ENCODE measurements around the gene HNRNPU. TPM values are rescaled to one million over a fixed set of nuclear protein-coding genes. Genes with fewer than 3 reads are reported as not detected.

HNRNPU gene
- total RNA-seq, 2 donors from 2014 or later: 310 to 319 TPM

GRCh38 chr1:244830639-244831038 is 33.7 kb downstream of the HNRNPU start:
- ATAC-seq (replicated peaks in 1 of 2): no peak
- no peaks in the 10 kb centered on the region for H3K9me3 Mint-ChIP-seq

GRCh38 chr1:244826712-244827111 is 37.6 kb downstream of the HNRNPU start:
- no peaks in the 10 kb centered on the region for H3K36me3 Mint-ChIP-seq (ENCODE audit: insufficient read depth in 2 of 2)
- no peak overlapping the region for H3K4me3 Mint-ChIP-seq
- H3K27ac Mint-ChIP-seq: no peak overlapping the region
- H3K27me3 Mint-ChIP-seq (ENCODE audit: low read depth): no peaks in the 10 kb centered on the region
- DNase-seq (no peak), ATAC-seq (replicated peaks in 1 of 2) (no peak)
- H3K9me3 Mint-ChIP-seq: no peaks in the 10 kb centered on the region
- peaks cover 10% of the 10 kb centered on the region for H3K4me1 Mint-ChIP-seq (ENCODE audit: low read depth)

More at GRCh38 chr1:244830639-244831038, 33.7 kb downstream of the HNRNPU start:
- Mint-ChIP-seq H3K36me3 (ENCODE audit: insufficient read depth in 2 of 2) (peaks cover 0 to 1% of the 10 kb centered on the region in 2 donors), H3K4me1 (ENCODE audit: low read depth) (peaks cover 22% of the 10 kb centered on the region), H3K27ac (peak overlapping the region; percentile 28), H3K4me3 (no peak overlapping the region), H3K27me3 (ENCODE audit: low read depth) (no peaks in the 10 kb centered on the region)
- DNase-seq: no peak

GRCh38 chr1:244822878-244823277 is 41.5 kb downstream of the HNRNPU start:
- H3K4me1 Mint-ChIP-seq (ENCODE audit: low read depth): no peaks in the 10 kb centered on the region
- no peaks in the 10 kb centered on the region for H3K9me3 Mint-ChIP-seq
- H3K27ac Mint-ChIP-seq: no peak overlapping the region
- no peak for DNase-seq
- no peaks in the 10 kb centered on the region for H3K36me3 Mint-ChIP-seq (ENCODE audit: insufficient read depth in 2 of 2)
- ATAC-seq (replicated peaks in 1 of 2): no peak
- no peak overlapping the region for H3K4me3 Mint-ChIP-seq
- no peaks in the 10 kb centered on the region for H3K27me3 Mint-ChIP-seq (ENCODE audit: low read depth)

DNA sequence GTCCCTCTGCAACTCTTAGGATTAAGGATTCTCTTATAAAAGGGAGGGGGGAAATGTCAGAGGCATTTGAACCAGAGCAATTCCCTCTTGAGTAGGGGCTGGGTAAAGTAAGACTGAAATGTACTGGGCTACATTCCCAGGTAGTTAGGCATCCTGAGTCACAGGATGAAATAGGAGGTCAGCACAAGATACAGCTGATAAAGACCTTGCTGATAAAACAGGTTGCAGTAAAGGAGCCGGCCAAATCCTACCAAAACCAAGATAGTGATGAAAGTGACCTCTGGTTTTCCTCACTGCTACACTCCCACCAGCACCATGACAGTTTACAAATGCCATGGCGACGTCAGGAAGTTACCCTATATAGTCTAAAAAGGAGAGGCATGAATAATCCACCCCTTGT is 43.2 kb downstream of the HNRNPU start:
- ATAC-seq (replicated peaks in 1 of 2): no peak
- Mint-ChIP-seq H3K36me3 (ENCODE audit: insufficient read depth in 2 of 2) (no peaks in the 10 kb centered on the region), H3K27ac (no peak overlapping the region), H3K27me3 (ENCODE audit: low read depth) (peaks cover 8% of the 10 kb centered on the region), H3K4me3 (no peak overlapping the region), H3K9me3 (no peaks in the 10 kb centered on the region), H3K4me1 (ENCODE audit: low read depth) (no peaks in the 10 kb centered on the region)
- no peak for DNase-seq

DNA sequence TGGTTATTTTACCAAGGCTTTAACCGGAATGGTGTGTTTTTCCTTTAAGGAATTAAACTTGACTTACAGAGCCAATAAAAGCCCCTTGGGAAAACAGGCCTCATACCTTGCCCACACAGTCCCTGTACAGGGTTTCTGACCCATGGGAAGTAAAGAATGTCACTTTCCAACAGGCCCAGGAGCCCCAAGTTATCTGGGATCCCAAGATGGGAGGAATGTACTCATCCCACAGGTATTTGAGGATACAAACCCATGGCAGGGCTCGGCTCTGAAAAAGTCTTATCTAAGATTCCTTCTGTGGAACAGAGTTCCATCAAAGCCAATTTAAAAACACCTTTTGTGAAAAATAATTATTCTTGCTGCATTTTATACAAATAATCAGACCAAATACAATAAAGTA is 44.2 kb downstream of the HNRNPU start:
- Mint-ChIP-seq H3K4me3 (no peak overlapping the region), H3K4me1 (ENCODE audit: low read depth) (peaks cover 8% of the 10 kb centered on the region), H3K9me3 (no peaks in the 10 kb centered on the region), H3K36me3 (ENCODE audit: insufficient read depth in 2 of 2) (no peaks in the 10 kb centered on the region), H3K27me3 (ENCODE audit: low read depth) (peaks cover 13% of the 10 kb centered on the region), H3K27ac (no peak overlapping the region)
- ATAC-seq (replicated peaks in 1 of 2) (no peak), DNase-seq (no peak)

DNA sequence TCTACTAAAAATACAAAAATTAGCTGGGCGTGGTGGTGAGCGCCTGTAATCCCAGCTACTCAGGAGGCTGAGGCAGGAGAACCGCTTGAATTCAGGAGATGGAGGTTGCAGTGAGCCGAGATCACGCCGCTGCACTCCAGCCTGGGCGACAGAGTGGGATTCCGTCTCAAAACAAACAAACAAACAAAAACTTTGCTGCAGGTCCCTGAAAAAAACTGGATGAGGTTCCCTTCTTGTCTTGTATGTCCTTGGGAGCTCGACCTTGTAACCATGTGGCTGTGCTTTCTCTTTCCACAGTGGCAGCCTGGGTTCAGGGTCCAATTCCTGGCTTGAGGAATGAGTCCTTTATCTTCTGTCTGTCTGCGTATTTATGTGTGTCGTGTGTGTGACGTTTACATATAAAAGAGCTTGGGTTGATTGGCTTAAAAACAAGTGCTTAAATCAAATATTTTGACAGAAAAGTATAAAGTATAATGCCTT is 46.9 kb downstream of the HNRNPU start:
- no peaks in the 10 kb centered on the region for H3K9me3 Mint-ChIP-seq
- H3K36me3 Mint-ChIP-seq (ENCODE audit: insufficient read depth in 2 of 2): no peaks in the 10 kb centered on the region

GRCh38 chr1:244815600-244816099 is 48.7 kb downstream of the HNRNPU start:
- H3K36me3 Mint-ChIP-seq (ENCODE audit: insufficient read depth in 2 of 2): no peaks in the 10 kb centered on the region
- no peak for DNase-seq
- H3K27me3 Mint-ChIP-seq (ENCODE audit: low read depth): peaks cover 21% of the 10 kb centered on the region
- H3K4me3 Mint-ChIP-seq: peak overlapping the region; percentile 11 to 31
- ATAC-seq (replicated peaks in 1 of 2): no peak
- no peaks in the 10 kb centered on the region for H3K9me3 Mint-ChIP-seq
- H3K27ac Mint-ChIP-seq: no peak overlapping the region
- H3K4me1 Mint-ChIP-seq (ENCODE audit: low read depth): peaks cover 20% of the 10 kb centered on the region

More for the DNA sequence above, 46.9 kb downstream of the HNRNPU start:
- Mint-ChIP-seq H3K27ac (no peak overlapping the region), H3K27me3 (ENCODE audit: low read depth) (peaks cover 21% of the 10 kb centered on the region), H3K4me3 (no peak overlapping the region), H3K4me1 (ENCODE audit: low read depth) (peaks cover 20% of the 10 kb centered on the region)
- no peak for DNase-seq
- no peak for ATAC-seq (replicated peaks in 1 of 2)

DNA sequence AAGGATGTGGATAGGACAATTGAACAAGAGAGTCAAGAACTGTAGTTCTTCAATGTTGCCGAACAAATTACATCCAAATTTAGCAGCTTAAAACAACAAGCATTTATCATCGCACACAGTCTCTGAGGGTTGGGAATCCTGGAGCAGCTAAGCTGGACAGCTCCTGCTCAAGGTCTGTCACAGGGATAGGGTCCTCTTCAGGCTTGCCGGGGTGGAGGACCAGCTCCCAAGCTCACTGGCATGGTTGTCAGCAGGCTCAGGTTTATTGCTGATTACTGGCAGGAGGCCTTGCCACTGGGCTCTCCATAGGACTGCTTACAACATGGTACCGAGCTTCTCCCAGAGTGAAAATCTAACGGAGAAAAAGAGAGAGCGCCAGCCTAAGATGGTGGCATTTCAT is 51.0 kb downstream of the HNRNPU start:
- no peak overlapping the region for H3K4me3 Mint-ChIP-seq

DNA sequence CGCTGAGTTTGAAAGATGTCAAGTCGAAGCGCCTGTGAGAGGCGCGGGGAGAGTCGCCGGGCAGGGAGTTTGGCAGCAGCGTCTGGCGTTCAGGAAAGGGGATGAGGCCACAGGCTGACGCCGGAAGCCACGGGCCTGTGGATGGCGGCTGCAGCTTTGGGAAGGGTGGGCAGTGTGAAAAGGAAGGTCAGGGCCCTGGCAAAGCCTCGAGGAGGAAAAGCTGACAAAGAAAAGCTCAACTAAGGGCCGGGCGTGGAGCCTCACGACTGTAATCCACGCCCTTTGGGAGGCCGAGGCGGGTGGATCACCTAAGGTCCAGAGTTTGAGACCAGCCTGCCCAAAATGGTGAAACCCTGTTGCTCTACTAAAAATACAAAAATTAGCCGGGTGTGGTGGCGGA is 54.1 kb downstream of the HNRNPU start:
- ATAC-seq (replicated peaks in 1 of 2): no peak
- no peak overlapping the region for H3K27ac Mint-ChIP-seq
- no peak for DNase-seq
- H3K4me3 Mint-ChIP-seq: no peak overlapping the region
- peaks cover 13% of the 10 kb centered on the region for H3K4me1 Mint-ChIP-seq (ENCODE audit: low read depth)
- no peaks in the 10 kb centered on the region for H3K9me3 Mint-ChIP-seq
- peaks cover 8% of the 10 kb centered on the region for H3K27me3 Mint-ChIP-seq (ENCODE audit: low read depth)
- no peaks in the 10 kb centered on the region for H3K36me3 Mint-ChIP-seq (ENCODE audit: insufficient read depth in 2 of 2)

More for the DNA sequence above, 51.0 kb downstream of the HNRNPU start:
- Mint-ChIP-seq H3K4me1 (ENCODE audit: low read depth) (peaks cover 20% of the 10 kb centered on the region), H3K9me3 (no peaks in the 10 kb centered on the region), H3K36me3 (ENCODE audit: insufficient read depth in 2 of 2) (no peaks in the 10 kb centered on the region), H3K27me3 (ENCODE audit: low read depth) (peaks cover 21% of the 10 kb centered on the region), H3K27ac (no peak overlapping the region)
- ATAC-seq (replicated peaks in 1 of 2) (no peak), DNase-seq (no peak)

DNA sequence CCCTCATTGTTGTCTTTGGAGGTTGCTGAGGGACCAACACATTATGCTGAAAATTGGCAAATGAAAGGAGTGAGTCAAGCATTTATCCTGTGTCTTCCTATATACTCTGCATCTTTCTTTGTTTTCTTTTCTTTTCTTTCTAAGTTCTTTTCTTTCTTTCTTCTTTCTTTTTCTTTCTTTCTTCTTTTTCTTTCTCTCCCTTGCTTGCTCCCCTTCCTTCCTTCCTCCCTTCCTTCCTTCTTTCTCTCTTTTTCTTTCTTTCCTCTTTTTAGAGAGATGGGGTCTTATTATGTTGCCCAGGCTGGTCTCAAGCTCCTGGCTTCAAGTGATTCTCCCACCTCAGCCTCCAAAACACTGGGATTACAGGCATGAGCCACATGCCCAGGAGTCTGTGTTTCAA is 57.2 kb downstream of the HNRNPU start:
- no peak overlapping the region for H3K27ac Mint-ChIP-seq

GRCh38 chr1:244804841-244805240 is 59.5 kb downstream of the HNRNPU start:
- H3K27ac Mint-ChIP-seq: no peak overlapping the region
- ATAC-seq (replicated peaks in 1 of 2): no peak
- no peak overlapping the region for H3K4me3 Mint-ChIP-seq

More for the DNA sequence above, 57.2 kb downstream of the HNRNPU start:
- no peak for ATAC-seq (replicated peaks in 1 of 2)
- Mint-ChIP-seq H3K4me1 (ENCODE audit: low read depth) (no peaks in the 10 kb centered on the region), H3K9me3 (no peaks in the 10 kb centered on the region), H3K36me3 (ENCODE audit: insufficient read depth in 2 of 2) (no peaks in the 10 kb centered on the region), H3K4me3 (no peak overlapping the region), H3K27me3 (ENCODE audit: low read depth) (no peaks in the 10 kb centered on the region)
- DNase-seq: no peak

DNA sequence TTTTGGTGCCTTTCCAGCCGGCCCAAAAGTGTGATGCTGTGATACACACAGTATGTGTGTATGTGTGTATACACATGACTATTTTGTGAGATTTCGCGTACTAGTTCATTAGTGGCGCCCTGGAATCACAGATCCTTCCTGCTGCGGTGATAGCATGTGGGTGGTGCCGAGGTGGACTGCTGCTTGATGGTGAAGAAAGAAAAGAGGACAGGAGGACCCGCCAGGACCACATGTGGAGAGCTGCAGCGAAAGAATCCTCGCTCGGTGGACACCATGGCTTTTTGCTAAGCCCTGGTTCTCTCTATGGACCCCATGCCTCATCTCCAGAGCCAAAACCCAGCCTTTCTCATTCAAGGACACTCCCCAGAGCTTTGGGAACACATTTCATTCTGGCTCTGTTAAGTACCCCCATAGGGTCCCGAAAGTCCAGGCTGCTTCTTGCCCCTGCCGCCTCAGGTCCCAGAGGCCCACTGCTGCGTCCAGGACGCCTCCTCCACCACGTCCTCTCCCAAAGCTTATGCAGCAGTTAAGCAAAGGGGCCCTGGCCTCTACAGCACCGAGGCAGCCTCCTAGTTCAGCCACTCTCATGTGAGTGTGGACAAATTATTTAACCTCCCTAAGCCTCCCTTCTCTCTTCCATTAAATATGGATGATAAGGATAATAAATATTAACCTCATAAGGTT is 61.6 kb downstream of the HNRNPU start:
- Mint-ChIP-seq H3K36me3 (ENCODE audit: insufficient read depth in 2 of 2) (no peaks in the 10 kb centered on the region), H3K27me3 (ENCODE audit: low read depth) (no peaks in the 10 kb centered on the region), H3K27ac (no peak overlapping the region), H3K4me1 (ENCODE audit: low read depth) (peaks cover 6% of the 10 kb centered on the region), H3K9me3 (no peaks in the 10 kb centered on the region), H3K4me3 (no peak overlapping the region)
- no peak for DNase-seq
- ATAC-seq (replicated peaks in 1 of 2): no peak

More at GRCh38 chr1:244804841-244805240, 59.5 kb downstream of the HNRNPU start:
- Mint-ChIP-seq H3K9me3 (no peaks in the 10 kb centered on the region), H3K27me3 (ENCODE audit: low read depth) (no peaks in the 10 kb centered on the region), H3K4me1 (ENCODE audit: low read depth) (peaks cover 6% of the 10 kb centered on the region), H3K36me3 (ENCODE audit: insufficient read depth in 2 of 2) (no peaks in the 10 kb centered on the region)
- no peak for DNase-seq

DNA sequence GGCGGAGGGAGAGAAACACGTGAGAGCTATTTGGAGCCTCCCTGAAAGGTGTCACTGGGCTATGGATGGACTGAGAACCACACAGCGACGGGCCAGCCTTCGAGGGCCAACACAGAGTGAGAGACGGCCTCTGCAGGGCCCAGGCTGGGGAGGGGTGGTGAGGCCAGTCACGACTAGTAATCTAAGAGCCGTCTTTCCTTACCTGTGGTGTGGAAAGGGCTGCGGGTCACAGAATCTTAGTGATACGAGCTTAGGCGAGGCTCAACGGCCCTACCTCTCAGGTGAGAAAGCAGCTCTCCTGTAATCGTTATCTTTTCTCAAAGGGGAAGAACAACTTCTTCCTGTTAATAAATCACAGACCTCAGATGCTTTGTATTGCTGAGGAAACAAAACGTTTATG is 62.3 kb downstream of the HNRNPU start:
- DNase-seq (no peak), ATAC-seq (replicated peaks in 1 of 2) (no peak)
- H3K27me3 Mint-ChIP-seq (ENCODE audit: low read depth): no peaks in the 10 kb centered on the region
- no peaks in the 10 kb centered on the region for H3K36me3 Mint-ChIP-seq (ENCODE audit: insufficient read depth in 2 of 2)
- no peak overlapping the region for H3K27ac Mint-ChIP-seq
- no peaks in the 10 kb centered on the region for H3K9me3 Mint-ChIP-seq
- no peak overlapping the region for H3K4me3 Mint-ChIP-seq
- H3K4me1 Mint-ChIP-seq (ENCODE audit: low read depth): peaks cover 6% of the 10 kb centered on the region

- Mint-ChIP-seq H3K27me3 (ENCODE audit: low read depth) (no peaks in the 10 kb centered on the region), H3K27ac (no peak overlapping the region), H3K9me3 (no peaks in the 10 kb centered on the region), H3K4me3 (no peak overlapping the region), H3K36me3 (ENCODE audit: insufficient read depth in 2 of 2) (no peaks in the 10 kb centered on the region), H3K4me1 (ENCODE audit: low read depth) (peaks cover 6% of the 10 kb centered on the region)
- ATAC-seq (replicated peaks in 1 of 2): peak; percentile 94 to 95
- peak; percentile 49 to 60 for DNase-seq
These were observed 63.1 kb downstream of the HNRNPU start for GRCh38 chr1:244801246-244801645.

Data from activated T-cell treated with anti-CD3 and anti-CD28 coated beads, Interleukin-2, amount 50 U/mL, for 72 hours (primary cell).